ENCODE results near the gene THRB. TPM values are rescaled to one million over a fixed set of nuclear protein-coding genes. Genes with fewer than 3 reads are reported as not detected.
A peak's percentile ranks its signal among the peaks of the same experiment; 100 is the strongest.

THRB gene
- total and polyA plus RNA-seq, 8 donors: 3.6 to 47.3 (median 14.5) TPM

DNA sequence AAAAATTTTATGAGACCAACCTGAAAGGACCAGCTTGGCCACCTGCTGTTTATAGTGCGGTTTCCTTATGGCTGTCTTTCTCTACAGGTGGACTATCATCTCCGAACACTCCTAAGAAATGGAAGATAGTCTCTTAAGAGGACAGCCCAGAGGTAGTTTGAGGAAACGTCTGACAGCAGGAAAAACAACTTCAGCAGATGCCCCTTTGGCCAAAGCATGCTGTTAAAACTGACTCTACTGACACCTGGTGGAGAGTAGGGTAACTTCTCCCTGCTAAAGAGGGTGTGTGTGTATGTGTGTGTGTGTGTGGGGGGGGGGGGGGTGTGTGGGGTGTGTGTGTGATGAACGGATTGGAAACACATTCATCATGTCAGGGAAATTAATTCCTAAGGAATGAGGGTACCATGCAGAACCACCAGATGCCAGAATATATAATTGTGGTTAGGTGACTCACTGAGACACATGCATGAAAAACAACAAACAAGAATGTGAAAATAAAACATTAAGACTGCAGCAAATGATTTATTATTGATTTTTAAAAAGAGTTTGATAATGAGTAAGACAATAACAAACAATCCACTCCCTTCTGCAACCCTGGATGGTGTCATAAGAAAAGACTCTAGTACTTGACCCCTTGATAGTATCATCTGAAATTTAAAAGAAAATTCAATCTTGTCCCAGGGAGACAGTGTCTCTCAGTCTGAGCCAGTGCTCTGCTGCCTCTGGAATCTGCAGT lies 256.5 kb downstream of the THRB start:
- H3K27ac ChIP-seq: peak overlapping the region in 4 of 5 donors; percentile 13 to 62 (median 24)
- no peaks in the 10 kb centered on the region for H3K9me3 ChIP-seq
- peaks cover 11 to 36% (median 17%) of the 10 kb centered on the region in 4 donors for H3K4me1 ChIP-seq
- WGBS, 5 donors: 20 to 30% (median 27%) methylated on average over 4 of the region's 4 CpGs
- intact Hi-C loops (cut with DNase I; ENCODE audit: low total_unique reads): no loop called here
- peak in 1 of 2 donors; percentile 88 for DNase-seq
- H3K27me3 ChIP-seq: no peaks in the 10 kb centered on the region
- H3K36me3 ChIP-seq: no peaks in the 10 kb centered on the region
- no peak overlapping the region for H3K4me3 ChIP-seq
- TF ChIP-seq POLR2A (IDR thresholded peaks at IDR 0.05) (no peak), POLR2AphosphoS5 (IDR thresholded peaks at IDR 0.05) (peak in 1 of 3 donors; percentile 64), EP300 (IDR thresholded peaks at IDR 0.05) (no peak)
- TF ChIP-seq, protein P1, sequence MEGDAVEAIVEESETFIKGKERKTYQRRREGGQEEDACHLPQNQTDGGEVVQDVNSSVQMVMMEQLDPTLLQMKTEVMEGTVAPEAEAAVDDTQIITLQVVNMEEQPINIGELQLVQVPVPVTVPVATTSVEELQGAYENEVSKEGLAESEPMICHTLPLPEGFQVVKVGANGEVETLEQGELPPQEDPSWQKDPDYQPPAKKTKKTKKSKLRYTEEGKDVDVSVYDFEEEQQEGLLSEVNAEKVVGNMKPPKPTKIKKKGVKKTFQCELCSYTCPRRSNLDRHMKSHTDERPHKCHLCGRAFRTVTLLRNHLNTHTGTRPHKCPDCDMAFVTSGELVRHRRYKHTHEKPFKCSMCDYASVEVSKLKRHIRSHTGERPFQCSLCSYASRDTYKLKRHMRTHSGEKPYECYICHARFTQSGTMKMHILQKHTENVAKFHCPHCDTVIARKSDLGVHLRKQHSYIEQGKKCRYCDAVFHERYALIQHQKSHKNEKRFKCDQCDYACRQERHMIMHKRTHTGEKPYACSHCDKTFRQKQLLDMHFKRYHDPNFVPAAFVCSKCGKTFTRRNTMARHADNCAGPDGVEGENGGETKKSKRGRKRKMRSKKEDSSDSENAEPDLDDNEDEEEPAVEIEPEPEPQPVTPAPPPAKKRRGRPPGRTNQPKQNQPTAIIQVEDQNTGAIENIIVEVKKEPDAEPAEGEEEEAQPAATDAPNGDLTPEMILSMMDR (IDR thresholded peaks at IDR 0.05): peak in 5 of 7 experiments; percentile 38 to 74 (median 55)

DNA sequence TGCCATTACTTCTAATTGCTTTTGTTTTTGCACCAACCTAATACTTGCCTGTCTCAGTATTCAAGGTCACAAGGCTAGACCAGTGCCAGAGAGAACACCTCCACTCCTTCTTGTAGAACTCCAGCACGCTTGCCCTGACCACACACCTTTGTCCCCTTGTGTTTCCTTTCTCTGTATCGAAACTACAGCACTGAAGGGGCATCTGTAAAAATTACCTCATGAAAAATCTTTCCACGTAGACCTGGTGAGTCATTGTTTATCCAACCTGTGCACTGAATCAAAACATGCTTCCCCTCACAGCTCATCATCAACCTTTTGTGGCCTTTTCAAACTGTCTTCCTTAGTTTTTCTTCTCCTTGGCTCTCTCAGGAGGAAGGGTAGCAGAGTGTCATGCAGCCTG lies 259.5 kb downstream of the THRB start:
- Histone ChIP-seq H3K36me3 (no peaks in the 10 kb centered on the region), H3K9me3 (no peaks in the 10 kb centered on the region), H3K27ac (no peak overlapping the region), H3K27me3 (no peaks in the 10 kb centered on the region), H3K4me3 (no peak overlapping the region), H3K4me1 (peaks cover 0 to 16% (median 5%) of the 10 kb centered on the region in 4 donors)
- DNase-seq: peak in 1 of 2 donors; percentile 35
- intact Hi-C loops (cut with DNase I; ENCODE audit: low total_unique reads): no loop called here
- TF ChIP-seq, protein P1 (IDR thresholded peaks at IDR 0.05): no peak
- TF ChIP-seq EP300 (IDR thresholded peaks at IDR 0.05): no peak
- 59 to 71% (median 65%) methylated on average over 3 of the region's 3 CpGs for WGBS, 5 donors

DNA sequence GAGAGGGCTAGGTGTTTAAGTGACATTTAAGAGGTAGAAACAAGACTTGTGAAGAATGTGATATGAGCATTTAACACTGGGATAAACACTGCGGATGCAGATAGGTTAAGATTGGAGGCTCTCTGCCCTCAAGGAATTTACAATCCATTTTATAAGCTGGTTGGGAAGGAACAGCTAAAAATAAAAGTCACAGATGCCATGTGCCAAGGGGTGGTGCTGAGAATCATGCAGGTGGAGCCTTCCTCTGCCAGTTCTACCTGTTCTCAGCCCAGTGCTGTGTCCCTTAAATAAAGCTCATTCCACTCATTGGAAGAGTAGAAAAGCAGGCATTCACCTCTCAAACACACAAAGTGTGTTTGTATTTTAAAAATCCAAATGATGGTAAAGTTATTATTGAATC lies 261.9 kb downstream of the THRB start:
- WGBS, 5 donors: 72 to 100% (median 96%) methylated on average over 1 of the region's 1 CpG
- intact Hi-C loops (cut with DNase I; ENCODE audit: low total_unique reads): no loop called here
- Histone ChIP-seq H3K4me1 (peaks cover 0 to 7% (median 2%) of the 10 kb centered on the region in 4 donors), H3K4me3 (no peak overlapping the region), H3K27ac (no peak overlapping the region), H3K36me3 (no peaks in the 10 kb centered on the region), H3K9me3 (no peaks in the 10 kb centered on the region), H3K27me3 (no peaks in the 10 kb centered on the region)
- no peak for DNase-seq
- TF ChIP-seq POLR2AphosphoS5 (IDR thresholded peaks at IDR 0.05) (no peak), POLR2A (IDR thresholded peaks at IDR 0.05) (no peak), EP300 (IDR thresholded peaks at IDR 0.05) (no peak)
- TF ChIP-seq, protein P1 (IDR thresholded peaks at IDR 0.05): no peak

DNA sequence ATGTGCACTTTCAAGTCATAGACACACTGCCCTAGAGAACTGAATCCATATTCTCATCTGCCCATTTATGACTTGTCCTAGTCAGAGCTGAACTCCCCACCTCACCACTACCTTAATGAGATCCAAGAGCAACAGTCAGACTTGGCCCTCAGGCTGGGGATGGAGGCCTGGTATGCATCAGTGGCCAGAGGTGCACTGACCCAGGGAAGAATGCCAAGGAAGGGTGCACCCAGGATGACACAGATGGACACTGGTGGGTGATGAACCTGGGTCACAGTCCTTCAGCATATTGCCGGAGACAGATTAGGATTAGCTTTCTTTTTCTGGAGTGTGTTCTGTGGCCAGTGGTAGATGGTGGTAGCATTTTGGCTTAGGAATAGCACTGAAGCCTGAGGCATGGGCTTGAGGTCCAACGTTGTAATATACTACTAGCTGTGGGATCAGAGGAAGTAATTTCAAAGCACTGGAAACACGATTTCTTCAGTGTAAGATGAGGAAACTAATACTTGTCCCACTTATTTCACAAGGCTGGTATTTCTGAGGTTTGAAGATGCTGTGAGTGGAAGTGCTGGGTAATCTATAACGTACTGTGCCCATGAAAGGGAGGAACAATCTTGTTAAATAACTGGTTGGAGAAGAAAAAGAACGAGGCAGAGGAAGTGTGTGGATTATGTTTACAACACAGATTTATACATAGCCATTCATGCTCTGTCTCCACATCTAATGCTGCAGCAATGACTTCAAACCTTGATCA lies 265.0 kb downstream of the THRB start:
- Histone ChIP-seq H3K9me3 (no peaks in the 10 kb centered on the region), H3K27ac (no peak overlapping the region), H3K36me3 (peaks cover 0 to 7% (median 0%) of the 10 kb centered on the region in 4 donors), H3K4me3 (no peak overlapping the region), H3K27me3 (no peaks in the 10 kb centered on the region), H3K4me1 (peaks cover 0 to 20% (median 16%) of the 10 kb centered on the region in 4 donors)
- DNase-seq: no peak
- 60 to 86% (median 74%) methylated on average over 5 of the region's 5 CpGs for WGBS, 5 donors
- TF ChIP-seq, protein P1 (IDR thresholded peaks at IDR 0.05): no peak
- no peak for TF ChIP-seq EP300 (IDR thresholded peaks at IDR 0.05)
- no peak for TF ChIP-seq POLR2A (IDR thresholded peaks at IDR 0.05)
- intact Hi-C loops (cut with DNase I; ENCODE audit: low total_unique reads): no loop called here
